T-helper 2 cell treated with Interferon-gamma antibody and Interleukin-4, amounts not matched to agents 5 μg/mL and 100 μg/mL, for 36 hours (primary cell): ENCODE measurements around the gene TMEM272.

Experiments
- DNase-seq: peaks from one replicate; pipeline ENCODE4 v3.0.0; 2021; ENCODE audit warnings: low spot score
- H3K27ac Mint-ChIP-seq: one replicate; pipeline ENCODE4 v1.8.0; 2021; ENCODE audit warnings: mild to moderate bottlenecking, mixed read lengths
- H3K27me3 Mint-ChIP-seq: one replicate; pipeline ENCODE4 v1.8.0; 2021; ENCODE audit warnings: low read depth, mixed read lengths
- H3K36me3 Mint-ChIP-seq: one replicate; pipeline ENCODE4 v1.8.0; 2021; ENCODE audit warnings: low read depth, mixed read lengths
- H3K4me1 Mint-ChIP-seq: one replicate; pipeline ENCODE4 v1.8.0; 2021; ENCODE audit warnings: low read depth, mixed read lengths
- H3K4me3 Mint-ChIP-seq: one replicate; pipeline ENCODE4 v1.8.0; 2022; ENCODE audit warnings: mild to moderate bottlenecking, moderate library complexity, mixed read lengths
- H3K9me3 Mint-ChIP-seq: one replicate; pipeline ENCODE4 v1.8.0; 2021; ENCODE audit warnings: mixed read lengths

TMEM272 gene

GRCh38 chr13:51844862-51845573, at the start of gene TMEM272:
TMEM272 (minus strand) TSS chr13:51845177; CDS start chr13:51838530, 6,647 bp downstream.
- H3K4me3 Mint-ChIP-seq: peak within 1 kb of the TSS; percentile 13
- H3K9me3 Mint-ChIP-seq: no peaks in the 10 kb centered on the region
- no peaks in the 10 kb centered on the region for H3K36me3 Mint-ChIP-seq
- peaks cover 9% of the 10 kb centered on the region for H3K4me1 Mint-ChIP-seq
- DNase-seq: peak; percentile 40
- H3K27ac Mint-ChIP-seq: no peak within 1 kb of the TSS
- peaks cover 17% of the 10 kb centered on the region for H3K27me3 Mint-ChIP-seq

GRCh38 chr13:51894239-51894638, 49.3 kb upstream of the TMEM272 start:
- Mint-ChIP-seq H3K27me3 (peaks cover 10% of the 10 kb centered on the region), H3K4me3 (no peak overlapping the region), H3K36me3 (no peaks in the 10 kb centered on the region), H3K9me3 (no peaks in the 10 kb centered on the region), H3K27ac (no peak overlapping the region), H3K4me1 (peaks cover 2% of the 10 kb centered on the region)
- DNase-seq: no peak

GRCh38 chr13:51892657-51893056, 47.7 kb upstream of the TMEM272 start:
- Mint-ChIP-seq H3K9me3 (no peaks in the 10 kb centered on the region), H3K4me1 (no peaks in the 10 kb centered on the region), H3K27me3 (peaks cover 6% of the 10 kb centered on the region), H3K36me3 (no peaks in the 10 kb centered on the region), H3K27ac (no peak overlapping the region), H3K4me3 (no peak overlapping the region)
- DNase-seq: no peak

GRCh38 chr13:51887468-51887867, 42.5 kb upstream of the TMEM272 start:
- Mint-ChIP-seq H3K4me3 (no peak overlapping the region), H3K9me3 (peaks cover 8% of the 10 kb centered on the region), H3K4me1 (no peaks in the 10 kb centered on the region), H3K27ac (no peak overlapping the region), H3K27me3 (peaks cover 21% of the 10 kb centered on the region), H3K36me3 (no peaks in the 10 kb centered on the region)
- DNase-seq: no peak

- no peak overlapping the region for H3K4me3 Mint-ChIP-seq
- H3K27me3 Mint-ChIP-seq: peaks cover 15% of the 10 kb centered on the region
- no peaks in the 10 kb centered on the region for H3K36me3 Mint-ChIP-seq
- H3K27ac Mint-ChIP-seq: no peak overlapping the region
- H3K9me3 Mint-ChIP-seq: peaks cover 8% of the 10 kb centered on the region
- no peak for DNase-seq
- no peaks in the 10 kb centered on the region for H3K4me1 Mint-ChIP-seq
Observed at GRCh38 chr13:51885651-51886050, 40.7 kb upstream of the TMEM272 start.

GRCh38 chr13:51883226-51883600, 38.2 kb upstream of the TMEM272 start:
- no peaks in the 10 kb centered on the region for H3K36me3 Mint-ChIP-seq
- no peaks in the 10 kb centered on the region for H3K4me1 Mint-ChIP-seq
- H3K4me3 Mint-ChIP-seq: no peak overlapping the region
- DNase-seq: no peak
- H3K9me3 Mint-ChIP-seq: peaks cover 8% of the 10 kb centered on the region
- H3K27me3 Mint-ChIP-seq: peaks cover 15% of the 10 kb centered on the region
- no peak overlapping the region for H3K27ac Mint-ChIP-seq

GRCh38 chr13:51882570-51883225, 37.7 kb upstream of the TMEM272 start:
- Mint-ChIP-seq H3K4me3 (no peak overlapping the region), H3K4me1 (no peaks in the 10 kb centered on the region), H3K36me3 (no peaks in the 10 kb centered on the region), H3K27ac (no peak overlapping the region), H3K9me3 (peaks cover 8% of the 10 kb centered on the region), H3K27me3 (peaks cover 15% of the 10 kb centered on the region)
- DNase-seq: no peak

GRCh38 chr13:51881296-51881695, 36.3 kb upstream of the TMEM272 start:
- no peak overlapping the region for H3K27ac Mint-ChIP-seq
- peaks cover 10% of the 10 kb centered on the region for H3K27me3 Mint-ChIP-seq
- H3K4me3 Mint-ChIP-seq: no peak overlapping the region
- peaks cover 8% of the 10 kb centered on the region for H3K9me3 Mint-ChIP-seq
- H3K4me1 Mint-ChIP-seq: no peaks in the 10 kb centered on the region
- DNase-seq: no peak
- no peaks in the 10 kb centered on the region for H3K36me3 Mint-ChIP-seq

- DNase-seq: no peak
- H3K4me1 Mint-ChIP-seq: no peaks in the 10 kb centered on the region
- H3K36me3 Mint-ChIP-seq: no peaks in the 10 kb centered on the region
Observed at GRCh38 chr13:51879133-51879532, 34.2 kb upstream of the TMEM272 start.

GRCh38 chr13:51874651-51875050, 29.7 kb upstream of the TMEM272 start:
- peaks cover 22% of the 10 kb centered on the region for H3K27me3 Mint-ChIP-seq
- no peak overlapping the region for H3K4me3 Mint-ChIP-seq
- DNase-seq: no peak
- no peaks in the 10 kb centered on the region for H3K4me1 Mint-ChIP-seq
- H3K9me3 Mint-ChIP-seq: no peaks in the 10 kb centered on the region
- H3K27ac Mint-ChIP-seq: no peak overlapping the region
- no peaks in the 10 kb centered on the region for H3K36me3 Mint-ChIP-seq

More at GRCh38 chr13:51879133-51879532, 34.2 kb upstream of the TMEM272 start:
- no peak overlapping the region for H3K27ac Mint-ChIP-seq
- no peak overlapping the region for H3K4me3 Mint-ChIP-seq
- peaks cover 8% of the 10 kb centered on the region for H3K9me3 Mint-ChIP-seq
- H3K27me3 Mint-ChIP-seq: peaks cover 5% of the 10 kb centered on the region

GRCh38 chr13:51873837-51874236, 28.9 kb upstream of the TMEM272 start:
- no peaks in the 10 kb centered on the region for H3K4me1 Mint-ChIP-seq
- DNase-seq: no peak
- no peak overlapping the region for H3K4me3 Mint-ChIP-seq
- H3K27me3 Mint-ChIP-seq: peaks cover 22% of the 10 kb centered on the region
- H3K36me3 Mint-ChIP-seq: no peaks in the 10 kb centered on the region
- H3K9me3 Mint-ChIP-seq: no peaks in the 10 kb centered on the region
- no peak overlapping the region for H3K27ac Mint-ChIP-seq

- H3K4me3 Mint-ChIP-seq: no peak overlapping the region
- no peaks in the 10 kb centered on the region for H3K4me1 Mint-ChIP-seq
- H3K27ac Mint-ChIP-seq: no peak overlapping the region
- H3K36me3 Mint-ChIP-seq: no peaks in the 10 kb centered on the region
- peaks cover 22% of the 10 kb centered on the region for H3K27me3 Mint-ChIP-seq
- no peaks in the 10 kb centered on the region for H3K9me3 Mint-ChIP-seq
- no peak for DNase-seq
Observed at GRCh38 chr13:51873117-51873798, 28.3 kb upstream of the TMEM272 start.

- no peaks in the 10 kb centered on the region for H3K9me3 Mint-ChIP-seq
- no peaks in the 10 kb centered on the region for H3K36me3 Mint-ChIP-seq
Observed at GRCh38 chr13:51870616-51871015, 25.6 kb upstream of the TMEM272 start.

GRCh38 chr13:51869916-51870315, 24.9 kb upstream of the TMEM272 start:
- no peak for DNase-seq
- Mint-ChIP-seq H3K27ac (no peak overlapping the region), H3K4me1 (no peaks in the 10 kb centered on the region), H3K27me3 (peaks cover 17% of the 10 kb centered on the region), H3K9me3 (no peaks in the 10 kb centered on the region), H3K36me3 (no peaks in the 10 kb centered on the region), H3K4me3 (no peak overlapping the region)

More at GRCh38 chr13:51870616-51871015, 25.6 kb upstream of the TMEM272 start:
- H3K4me3 Mint-ChIP-seq: no peak overlapping the region
- peaks cover 17% of the 10 kb centered on the region for H3K27me3 Mint-ChIP-seq
- no peaks in the 10 kb centered on the region for H3K4me1 Mint-ChIP-seq
- no peak overlapping the region for H3K27ac Mint-ChIP-seq
- DNase-seq: no peak
